NCI-H1092 treated with DMSO at 0.1 percent for 48 hours (cell line): Measurements from ENCODE around the gene RTP2.
A peak's percentile ranks its signal among the peaks of the same experiment; 100 is the strongest.

Source experiments
- DNase-seq: peaks from one replicate; lab custom pipeline; 2025; lab: John Stamatoyannopoulos, UW

The RTP2 gene

GRCh38 chr3:187669675-187670504 is 32.5 kb downstream of the RTP2 start, which contains the start of gene SST:
TSS of gene SST (minus strand) at chr3:187670394. CDS start at chr3:187670291, 103 bp downstream.
- no peak for DNase-seq

- peak; percentile 74 for DNase-seq
Observed at GRCh38 chr3:187667526-187667925, 34.8 kb downstream of the RTP2 start.

- DNase-seq, result no peak
Observed at GRCh38 chr3:187665764-187666402, 36.5 kb downstream of the RTP2 start.

GRCh38 chr3:187665010-187665409 is 37.3 kb downstream of the RTP2 start:
- no peak for DNase-seq

- DNase-seq, result no peak
Observed at GRCh38 chr3:187662848-187663409, 39.4 kb downstream of the RTP2 start.

GRCh38 chr3:187661267-187661666 is 41.1 kb downstream of the RTP2 start:
- no peak for DNase-seq

GRCh38 chr3:187651282-187651681 is 51.1 kb downstream of the RTP2 start:
- no peak for DNase-seq
